DMS114 treated with DMSO at 0.1 percent for 48 hours (cell line): Measurements from ENCODE around the gene B4GALT5.

Experiments
- DNase-seq: peaks from one replicate; lab custom pipeline; 2025; ENCODE audit not compliant: unreplicated experiment; lab: John Stamatoyannopoulos, UW

Gene B4GALT5

GRCh38 chr20:49587111-49587570 lies 126.5 kb downstream of the B4GALT5 start:
- DNase-seq, result no peak

- no peak for DNase-seq
Measured at GRCh38 chr20:49585585-49586245, 128.0 kb downstream of the B4GALT5 start.

GRCh38 chr20:49584418-49585382 lies 129.0 kb downstream of the B4GALT5 start:
- DNase-seq, result no peak

GRCh38 chr20:49583669-49584417 lies 129.8 kb downstream of the B4GALT5 start:
- DNase-seq, result no peak

- DNase-seq, result no peak
Measured at GRCh38 chr20:49583343-49583668, 130.4 kb downstream of the B4GALT5 start.
